Measurements from ENCODE around the gene TAS2R38.

Gene TAS2R38

DNA sequence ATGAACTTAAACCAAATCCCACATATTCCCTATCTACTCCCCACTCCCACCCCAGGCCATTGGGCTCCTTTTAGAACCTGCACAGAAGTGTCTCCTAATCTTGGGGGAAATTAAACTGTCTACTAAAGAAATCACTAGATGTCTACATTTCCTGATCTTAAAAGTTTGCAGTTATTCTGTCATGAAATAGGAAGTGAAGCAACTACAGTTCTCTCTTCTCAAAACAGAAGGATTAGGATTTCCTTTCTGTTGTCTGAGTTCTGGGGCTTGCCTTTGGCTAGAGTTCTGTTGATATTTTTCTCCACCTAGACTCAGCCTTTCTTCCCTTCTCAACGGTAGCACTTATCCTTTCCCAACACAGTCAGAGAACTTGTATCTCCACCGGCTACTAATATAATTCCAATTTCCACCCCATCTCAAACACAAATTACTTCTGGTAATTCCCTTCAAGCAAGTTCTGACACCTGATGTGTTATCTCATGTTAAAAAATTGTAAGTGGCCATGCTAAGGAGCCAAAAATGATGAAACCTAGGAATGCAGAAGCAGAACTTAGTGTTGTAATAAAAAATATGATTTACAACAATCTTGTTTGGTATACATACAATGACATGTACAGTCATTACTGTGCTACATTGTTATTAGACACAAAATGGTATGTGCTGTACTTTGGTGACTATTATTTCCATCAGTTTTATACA is 45.3 kb downstream of the TAS2R38 start:
- intact Hi-C loops (cut with DNase I), result no loop called here
- DNase-seq, result no peak

Data from head of caudate nucleus (tissue), 42 donors.